OCI-LY1 (cell line): ENCODE measurements around the gene PADI1.

ENCODE experiments used
- EZH2 ChIP-seq: fragments of 200-600 bp; sonication (generic), shearing (Covaris generic); IDR thresholded peaks from 2 replicates; pipeline ENCODE4 v1.8.0; 2017; ENCODE audit warnings: borderline replicate concordance, mixed run types, mild to moderate bottlenecking, antibody characterized with exemption, low read length, moderate library complexity, mixed read lengths
- TF ChIP-seq, protein P1 (sequence below): fragments of 200-600 bp; sonication (generic), shearing (Covaris generic); IDR thresholded peaks from 2 replicates; pipeline ENCODE4 v1.5.1; 2017; ENCODE audit warnings: mild to moderate bottlenecking, antibody characterized with exemption, low read length, moderate library complexity, mixed read lengths

DNA sequence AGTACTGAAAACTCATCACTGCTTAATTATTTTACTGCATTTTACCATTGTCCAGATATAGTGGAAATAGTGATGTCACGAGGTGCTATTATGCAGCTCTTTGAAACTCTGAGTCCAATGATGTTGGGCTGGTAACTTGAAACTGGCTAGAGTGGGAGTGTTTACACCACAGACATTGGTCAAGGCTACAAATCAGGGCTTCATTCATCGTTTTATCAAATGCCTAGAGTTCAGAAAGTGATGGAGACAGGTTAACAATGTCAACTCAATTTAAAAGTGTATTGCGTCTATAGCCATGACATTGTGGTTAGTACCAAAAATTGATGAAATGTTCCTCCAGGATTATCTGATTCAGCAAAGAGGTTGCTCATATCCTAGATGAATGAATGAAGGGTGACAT, 12.7 kb downstream of the PADI1 start:
- TF ChIP-seq, protein P1, sequence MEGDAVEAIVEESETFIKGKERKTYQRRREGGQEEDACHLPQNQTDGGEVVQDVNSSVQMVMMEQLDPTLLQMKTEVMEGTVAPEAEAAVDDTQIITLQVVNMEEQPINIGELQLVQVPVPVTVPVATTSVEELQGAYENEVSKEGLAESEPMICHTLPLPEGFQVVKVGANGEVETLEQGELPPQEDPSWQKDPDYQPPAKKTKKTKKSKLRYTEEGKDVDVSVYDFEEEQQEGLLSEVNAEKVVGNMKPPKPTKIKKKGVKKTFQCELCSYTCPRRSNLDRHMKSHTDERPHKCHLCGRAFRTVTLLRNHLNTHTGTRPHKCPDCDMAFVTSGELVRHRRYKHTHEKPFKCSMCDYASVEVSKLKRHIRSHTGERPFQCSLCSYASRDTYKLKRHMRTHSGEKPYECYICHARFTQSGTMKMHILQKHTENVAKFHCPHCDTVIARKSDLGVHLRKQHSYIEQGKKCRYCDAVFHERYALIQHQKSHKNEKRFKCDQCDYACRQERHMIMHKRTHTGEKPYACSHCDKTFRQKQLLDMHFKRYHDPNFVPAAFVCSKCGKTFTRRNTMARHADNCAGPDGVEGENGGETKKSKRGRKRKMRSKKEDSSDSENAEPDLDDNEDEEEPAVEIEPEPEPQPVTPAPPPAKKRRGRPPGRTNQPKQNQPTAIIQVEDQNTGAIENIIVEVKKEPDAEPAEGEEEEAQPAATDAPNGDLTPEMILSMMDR, result no peak
- no peak for TF ChIP-seq EZH2
